Keratinocyte (primary cell): Measurements from ENCODE around the gene TMCO6. TPM values are rescaled to one million over a fixed set of nuclear protein-coding genes. Genes with fewer than 3 reads are reported as not detected.
A peak's percentile ranks its signal among the peaks of the same experiment; 100 is the strongest.
"Not testable (repeated sequence)": the region's sequence is repeated elsewhere in the genome, so short reads cannot be mapped to it uniquely, and the experiment has no call there.

Experiments used
- DNase-seq: peaks from one replicate; pipeline ENCODE4 v3.0.0-alpha.2; 2011; ENCODE audit warnings: low read depth, missing footprints, low spot score
- FAIRE-seq: peaks from 2 replicates; lab custom pipeline; 2011; peaks lifted over from hg19 to GRCh38; lab: Jason Lieb, UNC
- H2AFZ ChIP-seq: 2 replicates; pipeline ENCODE4 v1.6.0; 2012; ENCODE audit warnings: low read length, control low read depth, inconsistent platforms; ENCODE audit not compliant: control insufficient read depth
- H3K27ac ChIP-seq: 2 replicates; pipeline ENCODE4 v1.5.1; 2011; ENCODE audit warnings: low read length; ENCODE audit not compliant: control insufficient read depth, insufficient read depth
- H3K27me3 ChIP-seq: 3 replicates; pipeline ENCODE4 v1.6.0; 2011; ENCODE audit warnings: low read length; ENCODE audit not compliant: control insufficient read depth, insufficient read depth; ENCODE audit errors: extremely low read depth
- H3K36me3 ChIP-seq, 2 experiments: 2 replicates in 1 of 2; 3 replicates in 1 of 2; pipeline ENCODE4 v1.5.1; 2011; ENCODE audit warnings: low read length in 2 of 2, mild to moderate bottlenecking in 1 of 2; ENCODE audit not compliant: control insufficient read depth in 2 of 2, insufficient read depth in 2 of 2; ENCODE audit errors: extremely low read depth in 1 of 2
- H3K4me1 ChIP-seq: 3 replicates; pipeline ENCODE4 v1.5.1; 2011; ENCODE audit warnings: low read length; ENCODE audit not compliant: control insufficient read depth, insufficient read depth; ENCODE audit errors: extremely low read depth
- H3K4me2 ChIP-seq: 3 replicates; pipeline ENCODE4 v1.6.0; 2011; ENCODE audit warnings: low read depth, low read length; ENCODE audit not compliant: control insufficient read depth, insufficient read depth; ENCODE audit errors: extremely low read depth
- H3K4me3 ChIP-seq, 3 experiments: fragments of 200-600 bp in 1 of 3; sonication (generic) in 1 of 3; 2 replicates in 2 of 3; 3 replicates in 1 of 3; pipeline ENCODE4 v1.5.1; 2011 to 2016; ENCODE audit warnings: low read length in 3 of 3, mild to moderate bottlenecking in 3 of 3, control low read depth in 2 of 3, inconsistent platforms in 1 of 3, low read depth in 1 of 3, mixed read lengths in 1 of 3, mixed run types in 1 of 3, moderate library complexity in 1 of 3; ENCODE audit not compliant: control insufficient read depth in 2 of 3, insufficient read depth in 2 of 3; ENCODE audit errors: extremely low read depth in 1 of 3
- H3K79me2 ChIP-seq: 2 replicates; pipeline ENCODE4 v1.6.0; 2012; ENCODE audit warnings: low read length; ENCODE audit not compliant: control insufficient read depth, insufficient read depth
- H3K9ac ChIP-seq: 3 replicates; pipeline ENCODE4 v1.6.0; 2011; ENCODE audit warnings: low read length; ENCODE audit not compliant: control insufficient read depth, insufficient read depth; ENCODE audit errors: extremely low read depth
- H3K9me1 ChIP-seq: 3 replicates; pipeline ENCODE4 v1.6.0; 2011; ENCODE audit warnings: low read length; ENCODE audit not compliant: control insufficient read depth, insufficient read depth; ENCODE audit errors: extremely low read depth
- H3K9me3 ChIP-seq: 2 replicates; pipeline ENCODE4 v1.5.1; 2012; ENCODE audit warnings: low read depth, low read length; ENCODE audit not compliant: control insufficient read depth
- H4K20me1 ChIP-seq: 3 replicates; pipeline ENCODE4 v1.6.0; 2011; ENCODE audit warnings: low read length; ENCODE audit not compliant: control insufficient read depth, insufficient read depth; ENCODE audit errors: extremely low read depth
- CTCF ChIP-seq, 3 experiments: IDR thresholded peaks in 1 of 3; conservative IDR thresholded peaks in 1 of 3; optimal IDR thresholded peaks in 1 of 3; 2 replicates in 2 of 3; 3 replicates in 1 of 3; pipeline versions ENCODE3 to v1.5.1; 2011; ENCODE audit warnings: low read length in 3 of 3, mild to moderate bottlenecking in 3 of 3, moderate library complexity in 2 of 3, control low read depth in 1 of 3, inconsistent platforms in 1 of 3; ENCODE audit not compliant: insufficient read depth in 2 of 3; ENCODE audit errors: extremely low read depth in 1 of 3
- EZH2 ChIP-seq: IDR thresholded peaks from one replicate; pipeline ENCODE4 v1.6.1; 2012; ENCODE audit warnings: inconsistent platforms, mild to moderate bottlenecking, low read length, moderate library complexity
- dilution Hi-C: fragments of 300-500 bp; cut with MboI; formaldehyde crosslinking; loops from one replicate; pipeline ENCODE4 v1.7.0; 2020; ENCODE audit warnings: low sequenced_read_pairs; ENCODE audit not compliant: extremely low pct_ligation_motif_present
- polyA plus RNA-seq, 5 experiments: library from polyadenylated mRNA; depleted of rRNA in 3 of 5; stranded (reverse) in 3 of 5; stranded (forward) in 1 of 5; unstranded in 1 of 5; fragments of >200 nt; gene quantifications; 1 replicate in 1 of 5; 2 replicates in 3 of 5; 3 replicates in 1 of 5; pipeline versions ENCODE4 v1.2.1 to v1.2.3, GENCODE V29; 2011 to 2012; ENCODE audit warnings: missing spikeins in 2 of 5, low read depth in 1 of 5, low replicate concordance in 1 of 5

The TMCO6 gene
- polyA plus RNA-seq, 1 donor (not counting 4 experiments of a cell fraction or from before 2014, with no cell fraction given), result 7.6 TPM

GRCh38 chr5:140591747-140592372, 47.4 kb upstream of the TMCO6 start:
- peak; percentile 56 for FAIRE-seq
- Histone ChIP-seq H3K9me3 (no peaks in the 10 kb centered on the region), H4K20me1 (no peaks in the 10 kb centered on the region), H3K4me3 (no peak overlapping the region), H3K4me2 (peak overlapping the region; percentile 41), H3K4me1 (peaks cover 21% of the 10 kb centered on the region), H3K9me1 (no peaks in the 10 kb centered on the region), H3K27ac (no peak overlapping the region), H3K79me2 (no peaks in the 10 kb centered on the region), H3K36me3 (no peaks in the 10 kb centered on the region), H3K9ac (no peak overlapping the region), H2AFZ (no peak overlapping the region), H3K27me3 (no peaks in the 10 kb centered on the region)
- no peak for DNase-seq
- dilution Hi-C loops, result no loop called here
- TF ChIP-seq EZH2, result no peak

- FAIRE-seq, H3K9me1 ChIP-seq, H3K4me3 ChIP-seq, H3K4me2 ChIP-seq, DNase-seq, H3K27ac ChIP-seq, H3K9ac ChIP-seq, H4K20me1 ChIP-seq, dilution Hi-C loops, H3K27me3 ChIP-seq, H3K79me2 ChIP-seq, H3K9me3 ChIP-seq, H3K36me3 ChIP-seq: not testable (repeated sequence)
- Histone ChIP-seq H2AFZ (peak overlapping the region; percentile 51), H3K4me1 (peaks cover 21% of the 10 kb centered on the region)
Observed at GRCh38 chr5:140593070-140593469, 46.2 kb upstream of the TMCO6 start.

- Histone ChIP-seq H3K9ac (no peak overlapping the region), H3K4me1 (peaks cover 20% of the 10 kb centered on the region), H3K36me3 (no peaks in the 10 kb centered on the region), H3K27me3 (no peaks in the 10 kb centered on the region), H3K27ac (no peak overlapping the region), H3K9me3 (no peaks in the 10 kb centered on the region), H2AFZ (no peak overlapping the region), H4K20me1 (no peaks in the 10 kb centered on the region), H3K9me1 (no peaks in the 10 kb centered on the region), H3K4me2 (no peak overlapping the region), H3K4me3 (no peak overlapping the region), H3K79me2 (no peaks in the 10 kb centered on the region)
- dilution Hi-C loops, result no loop called here
- no peak for TF ChIP-seq CTCF (optimal IDR thresholded peaks at IDR 0.05 in 1 of 3, IDR thresholded peaks at IDR 0.05 in 1 of 3, conservative IDR thresholded peaks at IDR 0.05 in 1 of 3; ENCODE audit: extremely low read depth in 1 of 3, insufficient read depth in 2 of 3, low read length in 3 of 3)
- no peak for TF ChIP-seq EZH2
- FAIRE-seq (no peak), DNase-seq (no peak)
Observed at GRCh38 chr5:140594169-140594568, 45.1 kb upstream of the TMCO6 start.
